H9 (cell line): ENCODE measurements around the gene TTC19. TPM values are rescaled to one million over a fixed set of nuclear protein-coding genes. Genes with fewer than 3 reads are reported as not detected.

ENCODE experiments used
- DNase-seq: peaks from one replicate; pipeline ENCODE4 v3.0.0-alpha.2; 2017
- H2AFZ ChIP-seq: one replicate; pipeline ENCODE4 v1.6.1; 2013; ENCODE audit warnings: mild to moderate bottlenecking, low read length, control low read depth, moderate library complexity
- H2AK5ac ChIP-seq: 2 replicates; pipeline ENCODE4 v1.6.1; 2013; ENCODE audit warnings: low read length, control low read depth, mixed read lengths; ENCODE audit not compliant: insufficient read length
- H2BK120ac ChIP-seq: one replicate; pipeline ENCODE4 v1.6.1; 2013; ENCODE audit warnings: low read depth, mild to moderate bottlenecking, low read length, control low read depth, inconsistent platforms; ENCODE audit not compliant: poor library complexity, severe bottlenecking
- H2BK12ac ChIP-seq: 2 replicates; pipeline ENCODE4 v1.6.1; 2013; ENCODE audit warnings: low read length, control low read depth, mixed read lengths, low read depth; ENCODE audit not compliant: insufficient read length
- H2BK15ac ChIP-seq: 2 replicates; pipeline ENCODE4 v1.6.1; 2013; ENCODE audit warnings: low read depth, low read length, control low read depth
- H2BK20ac ChIP-seq: one replicate; pipeline ENCODE4 v1.6.1; 2013; ENCODE audit warnings: low read depth, mild to moderate bottlenecking, low read length, control low read depth, inconsistent platforms; ENCODE audit not compliant: poor library complexity, severe bottlenecking
- H2BK5ac ChIP-seq: 2 replicates; pipeline ENCODE4 v1.6.1; 2013; ENCODE audit warnings: low read length, control low read depth, mixed read lengths; ENCODE audit not compliant: insufficient read length
- H3K14ac ChIP-seq: 2 replicates; pipeline ENCODE4 v1.6.1; 2013; ENCODE audit warnings: low read length, control low read depth; ENCODE audit not compliant: insufficient read depth
- H3K18ac ChIP-seq: 2 replicates; pipeline ENCODE4 v1.6.1; 2013; ENCODE audit warnings: low read depth, mild to moderate bottlenecking, mixed read lengths, low read length, control low read depth; ENCODE audit not compliant: insufficient read length
- H3K23ac ChIP-seq: 2 replicates; pipeline ENCODE4 v1.6.1; 2013; ENCODE audit warnings: low read length, control low read depth, mixed read lengths, low read depth; ENCODE audit not compliant: insufficient read length
- H3K23me2 ChIP-seq: 2 replicates; pipeline ENCODE4 v1.6.1; 2013; ENCODE audit warnings: low read depth, mild to moderate bottlenecking, mixed read lengths, low read length, control low read depth; ENCODE audit not compliant: insufficient read length, poor library complexity, severe bottlenecking
- H3K27ac ChIP-seq: 2 replicates; pipeline ENCODE4 v1.5.1; 2013; ENCODE audit warnings: low read length, control low read depth, mixed read lengths, low read depth; ENCODE audit not compliant: insufficient read length
- H3K27me3 ChIP-seq: 2 replicates; pipeline ENCODE4 v1.6.1; 2013; ENCODE audit warnings: low read length, control low read depth, inconsistent platforms; ENCODE audit not compliant: insufficient read depth
- H3K4ac ChIP-seq: 2 replicates; pipeline ENCODE4 v1.6.1; 2013; ENCODE audit warnings: low read depth, mild to moderate bottlenecking, control low read depth, inconsistent platforms, low read length, moderate library complexity
- H3K4me1 ChIP-seq: 2 replicates; pipeline ENCODE4 v1.6.1; 2013; ENCODE audit warnings: low read length, control low read depth, inconsistent platforms; ENCODE audit not compliant: insufficient read depth
- H3K4me2 ChIP-seq: 2 replicates; pipeline ENCODE4 v1.6.1; 2013; ENCODE audit warnings: low read length, control low read depth, mixed read lengths; ENCODE audit not compliant: insufficient read length, insufficient read depth
- H3K56ac ChIP-seq: 2 replicates; pipeline ENCODE4 v1.6.1; 2013; ENCODE audit warnings: low read depth, mild to moderate bottlenecking, mixed read lengths, low read length, control low read depth; ENCODE audit not compliant: insufficient read length
- H3K79me1 ChIP-seq: 2 replicates; pipeline ENCODE4 v1.6.1; 2013; ENCODE audit warnings: low read depth, mild to moderate bottlenecking, moderate library complexity, low read length, control low read depth, inconsistent platforms; ENCODE audit not compliant: insufficient read depth, poor library complexity, severe bottlenecking
- H3K79me2 ChIP-seq: 2 replicates; pipeline ENCODE4 v1.6.1; 2013; ENCODE audit warnings: low read length, control low read depth, inconsistent platforms; ENCODE audit not compliant: insufficient read depth
- H3K9ac ChIP-seq: 2 replicates; pipeline ENCODE4 v1.6.1; 2013; ENCODE audit warnings: low read length, control low read depth, mixed read lengths; ENCODE audit not compliant: insufficient read length; ENCODE audit errors: extremely low read depth
- H3K9me3 ChIP-seq: one replicate; pipeline ENCODE4 v1.6.1; 2013; ENCODE audit warnings: low read depth, low read length, inconsistent platforms; ENCODE audit not compliant: control insufficient read depth
- H3T11ph ChIP-seq: one replicate; pipeline ENCODE4 v1.6.1; 2013; ENCODE audit warnings: mild to moderate bottlenecking, low read length, control low read depth, inconsistent platforms
- H4K20me1 ChIP-seq: one replicate; pipeline ENCODE4 v1.6.1; 2013; ENCODE audit not compliant: control insufficient read depth, insufficient read length, insufficient read depth
- H4K5ac ChIP-seq: 2 replicates; pipeline ENCODE4 v1.6.1; 2013; ENCODE audit warnings: low read depth, mild to moderate bottlenecking, mixed read lengths, low read length, control low read depth; ENCODE audit not compliant: insufficient read length
- H4K8ac ChIP-seq: replicated peaks from 2 replicates; pipeline ENCODE4 v1.6.1; 2013; ENCODE audit warnings: low read length, control low read depth, mixed read lengths, low read depth; ENCODE audit not compliant: insufficient read length
- H4K91ac ChIP-seq: 2 replicates; pipeline ENCODE4 v1.6.1; 2013; ENCODE audit warnings: low read depth, mild to moderate bottlenecking, moderate library complexity, mixed read lengths, low read length, control low read depth; ENCODE audit not compliant: insufficient read length
- H3K27ac Mint-ChIP-seq, 3 experiments: 2 replicates in 2 of 3; 3 replicates in 1 of 3; pipeline ENCODE4 v1.8.0; 2020 to 2021; ENCODE audit warnings: mixed read lengths in 3 of 3, mild to moderate bottlenecking in 1 of 3, moderate library complexity in 1 of 3
- H3K27me3 Mint-ChIP-seq: 2 replicates; pipeline ENCODE4 v1.8.0; 2021; ENCODE audit warnings: low read depth, mild to moderate bottlenecking, moderate library complexity, mixed read lengths
- H3K36me3 Mint-ChIP-seq, 3 experiments: 2 replicates in 2 of 3; 3 replicates in 1 of 3; pipeline ENCODE4 v1.8.0; 2020 to 2021; ENCODE audit warnings: low read depth in 3 of 3, mixed read lengths in 3 of 3; ENCODE audit not compliant: insufficient read depth in 1 of 3
- H3K4me1 Mint-ChIP-seq, 2 experiments: 2 replicates each; pipeline ENCODE4 v1.8.0; 2020; ENCODE audit warnings: mixed read lengths in 2 of 2
- H3K4me3 Mint-ChIP-seq, 2 experiments: 2 replicates in 1 of 2; 3 replicates in 1 of 2; pipeline ENCODE4 v1.8.0; 2020 to 2021; ENCODE audit warnings: mild to moderate bottlenecking in 2 of 2, mixed read lengths in 2 of 2, moderate library complexity in 1 of 2
- H3K9me3 Mint-ChIP-seq, 2 experiments: 2 replicates in 1 of 2; 3 replicates in 1 of 2; pipeline ENCODE4 v1.8.0; 2020; ENCODE audit warnings: mild to moderate bottlenecking in 2 of 2, mixed read lengths in 2 of 2, moderate library complexity in 1 of 2
- WGBS: extraction: QIAGEN DNeasy Blood & Tissue Kit; methylation state at CpG from one replicate; pipeline ENCODE4 v1.1.7; 2013; ENCODE audit warnings: missing lambda C conversion rate, low lambda C conversion rate, mixed read lengths; ENCODE audit not compliant: insufficient read length; ENCODE audit errors: extremely low coverage; 5-methylcytosine and 5-hydroxymethylcytosine counted together
- total RNA-seq: library from RNA; stranded (reverse); gene quantifications from 2 replicates; pipeline ENCODE4 v1.2.1, GENCODE V29; 2021
- TF ChIP-seq, protein P1 (sequence below): fragments of 200-600 bp; sonication (generic); conservative IDR thresholded peaks from 3 replicates; pipeline ENCODE4 v1.8.0; 2021; ENCODE audit warnings: antibody characterized with exemption, mild to moderate bottlenecking

Gene TTC19
- total RNA-seq, 1 experiment from 2014 or later = 64.3 TPM

DNA sequence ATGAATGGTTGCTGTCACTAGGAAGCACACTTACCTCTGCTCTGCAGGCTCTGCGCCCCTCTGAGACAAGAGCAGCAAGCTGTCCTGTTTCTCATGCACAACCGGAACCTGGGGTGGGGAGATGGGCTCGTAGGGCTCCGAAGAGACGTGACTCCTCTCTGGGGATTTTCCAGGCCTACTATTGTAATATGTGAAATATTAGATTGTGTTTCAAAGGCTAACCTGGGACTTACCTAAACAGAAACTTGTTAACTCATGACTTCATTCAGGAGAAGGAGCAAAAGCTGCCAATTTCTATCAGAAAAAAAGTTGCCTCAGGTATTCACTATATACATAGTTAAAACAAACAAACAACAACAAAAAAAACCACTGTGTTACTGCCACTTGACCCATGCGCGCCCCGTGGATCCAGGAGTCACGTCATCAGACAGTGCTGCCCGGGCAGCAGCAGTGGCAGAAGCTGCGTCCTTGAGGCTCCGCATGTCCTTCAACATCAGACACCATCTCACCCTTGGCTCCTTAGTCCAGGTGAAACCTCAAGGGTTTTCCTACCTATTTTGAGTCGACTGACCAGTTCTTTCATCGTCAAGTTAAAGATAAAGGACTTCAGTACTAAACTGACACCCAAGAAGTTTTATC is 49.3 kb downstream of the TTC19 start:
- no peak overlapping the region; a peak in 1 of 7 replicates for H3K27ac Mint-ChIP-seq
- Histone ChIP-seq H4K5ac (no peak overlapping the region), H3K23ac (no peak overlapping the region), H3K9me3 (no peaks in the 10 kb centered on the region), H3K56ac (no peak overlapping the region), H4K91ac (no peak overlapping the region), H3K4me2 (no peak overlapping the region), H3T11ph (no peak overlapping the region), H2BK20ac (no peak overlapping the region), H4K20me1 (no peaks in the 10 kb centered on the region), H2AFZ (no peak overlapping the region), H3K79me1 (no peaks in the 10 kb centered on the region), H2BK12ac (no peak overlapping the region), H2AK5ac (no peak overlapping the region), H3K9ac (no peak overlapping the region), H3K79me2 (no peaks in the 10 kb centered on the region), H2BK120ac (no peak overlapping the region), H3K27me3 (no peaks in the 10 kb centered on the region), H2BK5ac (no peak overlapping the region), H3K27ac (no peak overlapping the region), H3K23me2 (no peaks in the 10 kb centered on the region), H3K14ac (no peak overlapping the region), H2BK15ac (no peak overlapping the region), H3K4me1 (peaks cover 5% of the 10 kb centered on the region; the same call in 1 of the 2 replicates), H3K4ac (no peak overlapping the region), H3K18ac (no peak overlapping the region), H4K8ac (no peak overlapping the region)
- TF ChIP-seq, protein P1, sequence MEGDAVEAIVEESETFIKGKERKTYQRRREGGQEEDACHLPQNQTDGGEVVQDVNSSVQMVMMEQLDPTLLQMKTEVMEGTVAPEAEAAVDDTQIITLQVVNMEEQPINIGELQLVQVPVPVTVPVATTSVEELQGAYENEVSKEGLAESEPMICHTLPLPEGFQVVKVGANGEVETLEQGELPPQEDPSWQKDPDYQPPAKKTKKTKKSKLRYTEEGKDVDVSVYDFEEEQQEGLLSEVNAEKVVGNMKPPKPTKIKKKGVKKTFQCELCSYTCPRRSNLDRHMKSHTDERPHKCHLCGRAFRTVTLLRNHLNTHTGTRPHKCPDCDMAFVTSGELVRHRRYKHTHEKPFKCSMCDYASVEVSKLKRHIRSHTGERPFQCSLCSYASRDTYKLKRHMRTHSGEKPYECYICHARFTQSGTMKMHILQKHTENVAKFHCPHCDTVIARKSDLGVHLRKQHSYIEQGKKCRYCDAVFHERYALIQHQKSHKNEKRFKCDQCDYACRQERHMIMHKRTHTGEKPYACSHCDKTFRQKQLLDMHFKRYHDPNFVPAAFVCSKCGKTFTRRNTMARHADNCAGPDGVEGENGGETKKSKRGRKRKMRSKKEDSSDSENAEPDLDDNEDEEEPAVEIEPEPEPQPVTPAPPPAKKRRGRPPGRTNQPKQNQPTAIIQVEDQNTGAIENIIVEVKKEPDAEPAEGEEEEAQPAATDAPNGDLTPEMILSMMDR = no peak
- WGBS = no CpG with 5 or more reads among the region's 14 CpGs
- no peak overlapping the region for H3K4me3 Mint-ChIP-seq
- H3K4me1 Mint-ChIP-seq = peaks cover 12% of the 10 kb centered on the region in 2 experiments
- no peak for DNase-seq
- peaks cover 25 to 60% (median 48%) of the 10 kb centered on the region in 3 experiments for H3K36me3 Mint-ChIP-seq
- H3K9me3 Mint-ChIP-seq = no peaks in the 10 kb centered on the region
- H3K27me3 Mint-ChIP-seq = peaks cover 2% of the 10 kb centered on the region
